NCI-H187 treated with DMSO at 0.1 percent for 48 hours (cell line): ENCODE results near the gene PRKAR2B.
A peak's percentile ranks its signal among the peaks of the same experiment; 100 is the strongest.
"Not testable (repeated sequence)": the region's sequence is repeated elsewhere in the genome, so short reads cannot be mapped to it uniquely, and the experiment has no call there.

ENCODE experiments used
- DNase-seq: peaks from one replicate; lab custom pipeline; 2025; lab: John Stamatoyannopoulos, UW

PRKAR2B gene

DNA sequence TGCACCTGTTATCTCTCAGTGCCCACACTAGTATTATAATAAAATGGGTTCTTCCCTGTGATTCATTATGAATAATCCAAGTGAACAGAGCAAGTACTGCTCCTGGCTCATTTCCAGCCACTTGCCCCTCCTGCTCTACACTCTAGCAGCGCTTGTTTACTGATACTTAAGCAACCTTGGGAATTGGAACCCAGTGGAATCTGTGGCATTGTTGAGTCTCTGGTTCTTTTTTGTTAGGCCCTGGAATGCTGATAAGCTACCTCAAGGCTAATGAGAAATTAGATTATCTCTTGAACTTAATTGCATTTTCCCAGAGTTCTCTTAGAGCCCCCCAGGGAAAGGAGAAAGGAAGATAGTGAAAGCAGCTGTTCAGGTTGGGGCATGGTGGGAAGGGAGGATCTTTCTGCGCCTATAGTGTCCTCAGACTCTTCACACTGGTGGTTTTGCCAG, 34.0 kb downstream of the PRKAR2B start:
- peak; percentile 48 for DNase-seq

GRCh38 chr7:107079212-107079940, 34.9 kb downstream of the PRKAR2B start:
- no peak for DNase-seq

DNA sequence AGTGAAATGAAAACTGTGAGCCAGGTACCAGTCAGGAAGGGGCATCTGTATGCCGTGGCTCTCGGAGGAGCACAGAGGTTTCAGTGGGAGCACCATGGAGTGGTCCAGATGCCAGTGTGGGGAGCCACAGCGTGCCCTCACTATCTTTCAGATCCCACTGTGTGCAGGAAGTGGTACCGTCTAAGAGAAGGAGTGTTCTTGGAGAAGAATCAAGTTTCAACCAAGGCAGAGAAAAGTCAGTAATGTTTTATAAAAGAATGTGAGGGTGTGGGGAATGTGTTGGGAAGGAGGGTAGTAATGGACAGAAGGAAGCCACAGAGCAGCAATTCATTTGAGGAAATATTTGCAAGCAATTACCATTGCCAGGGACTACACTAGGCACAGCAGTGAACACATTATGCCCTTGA, 35.6 kb downstream of the PRKAR2B start:
- no peak for DNase-seq

DNA sequence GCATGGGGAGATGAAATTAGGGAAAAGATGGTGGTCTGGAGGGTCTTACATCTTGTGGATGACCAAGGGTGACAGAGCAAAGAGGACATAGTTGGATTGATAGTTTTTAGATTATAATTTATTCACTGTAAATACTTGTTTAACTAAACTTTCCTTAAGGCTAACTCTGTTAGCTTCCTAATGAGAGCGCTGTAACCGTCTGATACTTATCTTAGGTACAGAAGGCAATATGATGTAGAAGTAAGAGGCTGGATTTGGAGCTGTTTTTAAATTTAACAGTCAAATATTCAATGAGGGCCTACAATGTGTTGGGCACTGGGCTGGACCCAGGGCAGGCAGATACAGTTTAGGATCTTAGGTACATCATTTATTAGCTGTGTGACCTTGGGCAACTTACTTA, 36.0 kb downstream of the PRKAR2B start:
- no peak for DNase-seq

DNA sequence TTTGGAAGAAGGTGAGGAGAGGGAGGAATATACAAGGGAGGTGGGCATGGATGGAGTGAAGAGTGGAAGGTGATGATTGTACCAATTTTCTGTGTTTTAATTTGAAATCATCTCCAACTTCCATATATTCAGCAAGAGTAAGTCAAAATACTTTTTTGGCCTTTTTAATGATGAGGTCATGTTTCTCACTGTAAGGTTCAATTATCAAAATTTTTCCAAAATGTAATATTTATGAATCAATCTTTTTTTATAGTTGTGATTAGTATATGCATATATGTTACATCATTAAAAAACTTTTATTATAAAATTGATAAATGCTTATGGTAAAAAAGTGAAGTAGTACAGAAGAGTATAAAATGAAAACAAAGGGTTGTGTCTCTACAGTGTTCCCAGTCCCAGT, 40.7 kb downstream of the PRKAR2B start:
- DNase-seq: no peak

GRCh38 chr7:107089627-107090026, 45.1 kb downstream of the PRKAR2B start:
- no peak for DNase-seq

- DNase-seq: no peak
Measured at GRCh38 chr7:107090457-107090856, 46.0 kb downstream of the PRKAR2B start.

DNA sequence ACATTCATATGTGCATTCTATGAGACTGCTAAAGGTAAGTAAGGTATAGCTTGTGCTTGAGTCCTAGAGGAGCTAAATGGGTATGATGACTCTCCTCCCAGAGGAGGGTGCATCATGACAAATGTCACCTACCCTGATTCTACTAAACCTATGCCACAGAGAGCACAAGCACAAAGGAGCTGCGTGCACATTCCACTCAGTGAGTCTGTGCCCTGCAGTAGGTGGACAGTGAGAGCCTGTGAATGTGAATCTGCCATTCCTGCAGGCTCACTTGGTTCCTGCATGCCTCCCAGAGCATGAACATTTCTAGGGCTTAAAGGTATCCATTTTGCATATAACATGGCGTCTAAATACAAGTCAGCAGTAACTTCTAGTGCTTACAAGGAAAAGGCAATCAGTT, 46.8 kb downstream of the PRKAR2B start:
- DNase-seq: no peak

GRCh38 chr7:107093671-107094070, 49.2 kb downstream of the PRKAR2B start:
- not testable (repeated sequence) for DNase-seq

DNA sequence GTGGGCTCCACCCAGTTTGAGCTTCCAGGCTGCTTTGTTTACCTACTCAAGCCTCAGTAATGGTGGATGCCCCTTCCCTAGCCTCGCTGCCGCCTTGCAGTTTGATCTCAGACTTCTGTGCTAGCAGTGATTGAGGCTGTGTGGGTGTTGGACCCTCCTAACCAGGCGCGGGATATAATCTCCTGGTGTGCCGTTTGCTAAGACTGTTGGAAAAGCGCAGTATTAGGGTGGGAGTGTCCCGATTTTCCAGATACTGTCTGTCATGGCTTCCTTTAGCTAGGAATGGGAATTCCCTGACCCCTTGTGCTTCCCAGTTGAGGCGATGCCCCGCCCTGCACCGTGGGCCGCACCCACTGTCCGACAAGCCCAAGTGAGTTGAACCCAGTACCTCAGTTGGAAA, 54.6 kb downstream of the PRKAR2B start:
- not testable (repeated sequence) for DNase-seq

- no peak for DNase-seq
Measured at GRCh38 chr7:107100824-107101223, 56.3 kb downstream of the PRKAR2B start.

DNA sequence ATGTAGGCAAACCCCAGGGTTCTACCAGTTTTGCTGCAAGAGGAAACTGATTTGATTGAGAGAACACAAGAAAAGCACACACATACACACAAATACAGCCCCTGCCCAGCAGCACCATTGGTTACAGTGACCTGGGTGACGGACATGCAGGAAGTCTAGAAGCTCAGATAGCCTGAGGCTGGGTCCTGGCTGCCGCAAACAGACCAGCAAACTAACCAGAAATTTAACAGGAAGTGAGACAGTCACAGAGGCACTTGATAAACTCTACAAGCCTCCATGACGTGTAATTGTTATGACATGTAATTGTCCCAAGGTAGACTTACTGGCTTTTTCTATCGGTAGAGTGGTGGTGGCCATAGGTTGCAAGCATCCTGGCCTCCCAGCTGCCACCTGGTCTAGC, 58.9 kb downstream of the PRKAR2B start:
- no peak for DNase-seq

DNA sequence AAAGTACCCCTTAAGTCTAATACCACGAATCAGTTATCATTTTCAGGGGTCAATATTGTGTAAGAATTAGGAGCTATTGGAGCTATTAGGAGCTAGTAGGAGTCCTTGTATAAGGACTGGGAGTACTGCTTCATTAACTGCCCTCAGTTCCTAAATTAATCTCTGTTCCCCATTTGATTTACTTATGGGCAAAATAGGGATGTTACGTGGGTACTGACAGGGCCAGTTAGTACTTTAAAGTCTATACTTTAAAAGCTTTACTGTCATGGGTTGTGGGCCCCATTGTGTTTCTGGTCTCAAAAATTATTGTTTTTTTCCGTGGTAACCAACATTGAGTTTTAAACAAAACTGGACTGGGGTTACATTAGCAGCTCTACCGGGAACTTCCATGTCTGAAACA, 60.3 kb downstream of the PRKAR2B start:
- DNase-seq: no peak

GRCh38 chr7:107105591-107106245, 61.2 kb downstream of the PRKAR2B start:
- DNase-seq: no peak

- no peak for DNase-seq
Measured at GRCh38 chr7:107108793-107109371, 64.4 kb downstream of the PRKAR2B start.

GRCh38 chr7:107109955-107110354, 65.5 kb downstream of the PRKAR2B start:
- no peak for DNase-seq

DNA sequence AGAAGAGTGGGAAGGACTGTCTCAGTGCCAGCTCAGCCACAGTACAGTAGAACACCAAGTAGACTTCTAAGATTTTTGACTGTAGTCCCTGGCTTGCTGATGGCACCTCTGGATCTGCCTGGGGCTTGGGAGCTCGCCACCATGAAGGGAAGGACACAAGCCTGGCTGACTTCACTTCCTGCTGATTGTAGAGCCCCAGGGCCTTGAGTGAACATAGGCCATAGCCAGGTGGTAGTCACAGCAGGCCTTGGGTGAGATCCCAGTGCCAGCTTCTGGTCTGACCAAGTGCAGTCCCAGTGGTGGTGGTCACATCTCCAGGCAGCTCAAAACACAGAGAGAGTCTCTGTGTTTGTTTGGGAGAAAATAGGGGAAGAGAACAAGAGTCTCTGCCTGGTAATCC, 66.7 kb downstream of the PRKAR2B start:
- no peak for DNase-seq

DNA sequence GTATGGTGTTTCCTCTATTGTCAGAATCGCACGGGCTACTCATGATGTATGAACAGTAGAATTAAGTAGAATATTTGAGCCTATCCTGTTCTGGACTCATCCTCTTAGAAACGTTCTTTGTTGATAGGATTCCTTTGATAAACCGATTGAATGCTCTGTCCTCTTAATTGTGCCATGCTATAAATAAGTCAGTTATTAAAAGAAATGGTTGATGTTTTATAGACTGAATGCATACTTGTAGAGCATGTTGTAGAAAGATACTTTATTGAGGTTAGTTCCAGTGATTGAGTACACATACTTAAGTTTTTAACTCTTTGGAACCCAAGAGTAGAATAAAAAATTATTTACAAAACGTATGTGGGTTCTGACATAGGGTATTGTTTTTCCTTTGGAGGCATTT, 69.4 kb downstream of the PRKAR2B start:
- DNase-seq: no peak

GRCh38 chr7:107115114-107115513, 70.6 kb downstream of the PRKAR2B start:
- no peak for DNase-seq

DNA sequence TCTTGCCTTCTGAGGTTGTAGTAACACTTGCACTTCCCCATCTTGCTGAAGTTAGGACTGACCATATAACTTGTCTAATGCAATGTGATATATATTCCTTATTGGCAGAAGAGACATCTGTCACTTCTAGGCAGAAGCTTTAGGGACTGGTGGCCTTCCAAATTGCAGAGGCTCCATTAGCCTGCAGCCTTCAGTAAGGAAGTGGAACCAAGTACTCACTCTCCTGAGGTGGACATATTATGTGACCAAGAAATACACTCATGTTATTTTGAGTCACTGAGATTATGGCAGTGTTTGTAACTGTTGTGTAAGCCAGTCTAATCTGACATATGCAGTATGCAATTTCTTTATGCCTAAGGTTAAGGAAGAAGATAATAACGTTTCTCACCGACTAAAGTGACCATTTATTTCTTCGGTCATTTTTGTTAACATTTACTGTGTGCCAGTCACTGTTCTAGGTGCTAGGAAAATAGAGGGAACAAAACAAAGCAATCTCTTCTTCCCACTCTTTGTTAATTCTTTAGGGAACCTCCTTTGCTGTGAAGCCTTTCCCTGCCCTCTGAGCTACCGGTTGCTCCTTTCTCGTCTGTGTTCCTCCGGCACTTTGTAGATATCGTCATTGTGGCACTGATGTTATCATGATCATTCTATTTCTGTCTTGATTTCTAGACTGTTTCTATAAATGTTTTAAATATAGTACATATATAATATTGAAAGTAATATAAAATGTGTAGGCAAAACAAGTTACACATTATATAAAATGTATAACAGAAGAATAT, 71.4 kb downstream of the PRKAR2B start:
- DNase-seq: no peak

GRCh38 chr7:107118109-107118900, 73.8 kb downstream of the PRKAR2B start:
- DNase-seq: no peak
